ENCODE measurements around the gene TNFSF10.
"Not testable (repeated sequence)": the region's sequence is repeated elsewhere in the genome, so short reads cannot be mapped to it uniquely, and the experiment has no call there.

TNFSF10 gene

DNA sequence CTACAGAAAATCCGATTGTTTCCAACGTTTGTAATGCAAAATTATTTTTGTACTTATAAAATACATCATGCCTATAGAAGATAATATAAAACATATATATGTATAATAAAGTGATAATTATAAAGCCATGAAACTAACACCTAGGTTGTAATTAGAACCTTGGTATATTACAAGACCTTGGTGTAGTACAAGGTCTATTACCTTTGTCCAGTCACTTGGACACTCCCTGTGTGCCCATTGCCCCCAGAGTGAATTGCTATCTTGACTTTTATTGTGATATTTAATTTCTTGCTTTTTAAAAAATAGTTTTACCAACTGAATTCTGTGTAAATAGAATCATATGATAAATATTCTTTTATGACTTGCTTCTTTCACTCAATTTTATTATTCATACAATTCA, 20.7 kb upstream of the TNFSF10 start:
- DNase-seq = no peak

DNA sequence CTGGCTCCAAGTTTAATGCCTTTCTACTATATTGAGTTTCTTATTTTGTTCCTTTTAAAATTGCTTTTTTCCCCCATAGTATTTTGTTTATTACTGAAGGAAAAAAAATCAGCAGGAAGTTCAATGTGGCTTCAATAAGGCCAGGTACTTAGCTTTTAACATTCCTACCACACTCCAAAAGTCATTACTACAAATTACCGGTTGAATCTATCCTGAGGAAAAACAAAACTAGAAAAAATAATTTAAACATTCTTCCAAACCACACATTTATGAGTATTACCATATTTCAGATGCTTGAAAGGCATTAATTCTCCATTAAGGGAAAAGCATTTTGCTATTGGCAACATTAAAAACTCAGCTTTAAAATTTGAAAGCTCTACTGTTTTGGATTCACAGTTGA, 20.2 kb upstream of the TNFSF10 start:
- no peak for DNase-seq

DNA sequence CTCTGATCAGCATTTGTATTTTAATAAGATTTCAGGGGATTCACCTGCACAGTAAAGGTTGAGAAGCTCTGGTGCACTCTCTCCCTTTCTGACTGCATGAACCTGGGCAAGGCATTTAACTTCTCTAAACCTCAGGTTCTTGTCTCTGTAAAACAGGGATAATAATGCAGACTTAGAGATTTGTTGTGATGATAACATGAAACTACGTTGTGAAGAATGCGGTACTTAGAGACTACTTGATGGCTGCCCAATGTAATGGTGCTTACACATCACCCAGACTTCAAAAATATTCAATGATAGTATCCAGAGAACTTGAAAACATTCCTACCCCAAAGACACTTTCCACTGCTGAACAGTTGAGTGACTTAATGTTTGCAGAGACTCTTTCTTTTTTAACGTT, 19.8 kb upstream of the TNFSF10 start:
- DNase-seq = no peak

DNA sequence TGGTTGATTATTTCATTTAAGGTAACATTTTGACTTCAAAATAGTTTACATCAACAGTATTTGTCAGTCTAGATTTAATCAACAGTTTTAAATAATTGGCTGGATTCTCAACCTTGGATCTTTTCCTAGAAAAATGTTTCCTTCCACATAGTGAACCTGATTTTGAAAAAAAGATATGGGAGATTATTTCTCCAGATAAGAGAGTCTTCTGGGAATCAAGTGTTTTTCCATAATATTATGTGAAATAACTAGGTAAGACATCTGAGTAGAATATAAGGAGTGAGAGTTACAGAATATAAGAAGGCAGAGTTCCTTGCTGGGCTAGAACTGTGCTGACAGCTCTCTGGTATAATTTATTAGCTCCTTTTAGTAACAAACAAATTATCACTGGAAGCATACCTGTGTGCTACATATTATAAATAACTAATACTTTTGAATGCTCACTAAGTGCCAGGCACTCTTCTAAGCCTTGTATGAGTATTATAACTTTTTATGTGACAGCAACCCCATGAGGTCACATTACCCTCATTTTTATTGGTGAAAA, 18.8 kb upstream of the TNFSF10 start:
- DNase-seq = no peak

DNA sequence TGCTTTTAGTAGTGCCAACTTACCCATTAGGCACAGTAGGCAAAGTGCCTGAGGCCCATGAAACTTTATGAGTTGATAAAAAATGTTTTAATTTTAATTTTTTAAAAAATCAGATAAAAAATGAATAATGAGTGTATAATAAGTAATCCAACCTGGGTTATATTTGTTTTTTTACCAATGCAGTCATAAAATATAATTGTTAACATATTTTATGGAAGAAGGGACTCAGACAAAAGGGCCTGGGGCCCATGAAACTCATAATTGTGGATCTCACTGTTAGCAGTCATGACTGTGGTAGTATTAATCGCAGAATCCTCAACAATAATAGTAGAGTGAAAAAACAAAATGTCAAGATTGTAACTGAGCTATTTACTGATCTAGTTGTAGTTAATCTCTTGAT, 16.8 kb upstream of the TNFSF10 start:
- DNase-seq = no peak

DNA sequence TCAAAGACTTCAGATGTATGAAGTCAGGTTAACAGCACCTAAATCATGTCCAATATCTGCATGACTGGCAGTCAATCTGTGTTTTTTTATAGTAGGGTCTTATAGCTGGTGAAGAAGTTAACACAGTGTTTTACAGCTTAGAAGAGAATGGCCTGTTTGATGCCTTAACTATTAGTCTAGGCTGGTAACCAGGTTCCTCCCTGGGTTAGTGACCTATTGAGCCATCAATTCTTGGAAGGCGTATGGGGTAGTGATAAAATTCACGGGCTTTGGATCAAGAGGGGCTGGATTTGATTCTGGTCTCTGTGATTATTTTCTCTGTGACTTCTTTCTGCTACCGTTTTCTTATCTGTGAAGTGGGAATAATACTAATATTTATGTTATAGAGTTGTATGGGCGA, 16.0 kb upstream of the TNFSF10 start:
- DNase-seq = no peak

DNA sequence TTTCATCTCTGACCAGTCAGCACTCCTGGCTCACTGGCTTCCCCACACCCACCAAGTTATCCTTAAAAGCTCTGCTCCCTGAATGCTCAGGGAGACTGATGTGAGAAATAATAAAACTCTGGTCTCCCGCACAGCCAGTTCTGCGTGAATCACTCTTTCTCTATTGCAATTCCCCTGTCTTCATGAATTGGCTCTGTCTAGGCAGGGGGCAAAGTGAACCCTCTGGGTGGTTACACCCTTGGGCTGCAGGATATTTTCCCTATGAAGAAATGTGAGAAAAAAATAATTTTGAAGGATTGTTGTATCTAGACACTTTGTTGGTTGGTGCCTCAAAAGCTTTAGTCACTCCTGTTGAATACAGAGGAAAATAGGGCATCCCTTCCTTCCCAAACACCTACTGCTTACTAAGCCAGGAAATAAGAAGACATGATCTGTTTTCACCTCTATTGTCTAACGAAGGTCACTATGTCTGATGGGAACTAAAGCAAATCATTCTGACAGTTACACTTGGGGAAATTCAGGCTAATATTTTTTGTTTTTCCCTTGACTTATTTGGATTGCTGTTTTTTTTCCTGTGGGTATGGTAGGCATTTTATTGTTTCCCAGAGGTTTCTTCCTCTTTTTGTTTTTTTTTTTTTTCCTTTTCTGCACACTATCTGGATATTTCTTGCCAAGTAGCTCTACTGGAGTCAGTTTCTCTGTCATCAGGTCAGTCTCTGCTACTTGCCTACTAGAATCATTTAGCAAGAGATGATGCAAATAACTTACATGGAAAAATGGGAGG, 15.3 kb upstream of the TNFSF10 start:
- DNase-seq = no peak

DNA sequence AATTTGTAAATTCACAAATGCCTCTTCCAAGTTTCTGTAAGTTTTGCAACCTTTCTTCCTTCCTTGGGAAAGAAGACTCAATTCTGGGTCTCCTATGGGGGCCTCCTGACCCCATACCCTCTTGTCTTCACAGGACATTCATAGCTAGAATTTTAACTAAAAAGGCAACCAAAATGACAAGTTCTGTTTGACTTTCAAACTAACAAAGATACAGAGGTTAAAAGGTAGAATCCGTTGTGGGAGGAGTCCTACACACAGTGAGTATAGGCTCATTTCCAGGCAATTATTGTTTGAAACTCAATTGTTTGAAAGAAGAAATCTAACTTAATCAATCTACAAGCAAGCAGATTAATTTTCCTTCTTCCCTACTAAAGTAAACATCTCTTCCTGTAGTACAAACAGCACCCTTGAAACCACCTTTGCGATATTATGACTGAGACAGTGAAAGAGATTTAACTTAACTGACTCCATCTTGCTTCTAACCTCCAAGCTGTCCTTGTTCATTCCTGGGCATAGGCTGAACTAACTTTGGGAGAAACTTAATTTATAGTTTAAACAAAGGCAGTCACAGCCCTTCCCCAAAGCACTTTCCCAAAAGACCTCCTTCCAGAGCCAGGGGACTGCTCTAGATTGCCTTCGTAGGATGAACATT, 14.4 kb upstream of the TNFSF10 start:
- DNase-seq = no peak

DNA sequence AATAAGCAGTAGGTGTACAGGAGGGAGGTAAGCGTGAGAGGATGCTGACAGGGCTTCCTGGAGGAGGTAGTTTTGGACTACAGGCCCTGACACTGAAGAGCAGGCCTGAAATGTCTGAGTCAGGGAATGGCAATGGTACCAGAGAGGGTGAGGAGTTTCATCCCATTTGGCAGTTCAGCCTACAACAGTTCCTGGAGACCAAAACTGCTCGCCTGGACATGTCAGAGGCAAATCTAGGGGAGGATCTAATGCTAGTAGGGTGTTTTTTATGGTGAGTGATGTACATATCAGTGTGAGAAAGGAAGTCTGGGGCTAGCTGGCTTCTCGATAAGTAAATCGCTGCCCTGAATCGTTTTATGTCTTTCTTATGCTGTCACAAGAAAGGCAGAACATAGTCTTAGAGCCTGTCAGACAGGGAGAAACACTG, 13.8 kb upstream of the TNFSF10 start:
- peak; percentile 21 for DNase-seq

DNA sequence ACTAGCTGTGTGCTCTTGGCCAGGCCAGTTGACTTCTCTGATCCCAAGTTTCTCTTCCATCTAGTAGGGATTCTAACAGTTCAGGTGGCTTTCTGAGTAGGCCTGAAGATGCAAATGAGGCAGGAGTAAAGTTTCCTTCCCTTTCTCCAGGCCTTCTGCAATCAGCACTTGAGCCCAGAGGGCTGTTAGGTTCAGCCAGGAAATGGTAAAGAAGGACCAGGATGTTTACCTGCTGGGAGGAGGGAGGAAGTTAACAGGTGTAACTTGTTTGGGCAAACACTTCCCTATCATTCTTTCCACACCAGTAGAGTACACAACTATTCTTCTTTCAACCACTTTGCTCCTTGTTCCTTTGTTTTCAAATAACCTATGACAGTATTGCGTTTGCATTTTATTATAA, 13.3 kb upstream of the TNFSF10 start:
- DNase-seq = peak; percentile 64

DNA sequence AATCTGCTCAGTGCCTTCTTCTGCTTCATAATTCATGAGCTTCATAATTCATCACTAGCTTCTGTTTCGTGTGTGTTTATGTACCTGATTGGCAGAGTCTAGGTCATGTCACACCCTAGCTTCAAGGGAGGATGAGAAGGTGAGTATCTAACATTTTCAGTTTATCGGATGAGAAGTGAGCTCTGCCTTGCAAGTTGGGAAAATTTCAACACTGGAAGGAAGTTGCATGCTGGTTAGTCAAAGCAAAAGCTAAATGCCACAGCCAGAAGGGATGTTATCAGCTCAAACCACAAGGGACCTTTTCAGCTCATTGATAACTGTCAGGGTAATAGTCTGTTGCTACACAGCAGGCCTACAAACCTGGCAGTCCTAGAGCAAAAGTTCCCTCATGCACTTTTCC, 7.3 kb upstream of the TNFSF10 start:
- no peak for DNase-seq

DNA sequence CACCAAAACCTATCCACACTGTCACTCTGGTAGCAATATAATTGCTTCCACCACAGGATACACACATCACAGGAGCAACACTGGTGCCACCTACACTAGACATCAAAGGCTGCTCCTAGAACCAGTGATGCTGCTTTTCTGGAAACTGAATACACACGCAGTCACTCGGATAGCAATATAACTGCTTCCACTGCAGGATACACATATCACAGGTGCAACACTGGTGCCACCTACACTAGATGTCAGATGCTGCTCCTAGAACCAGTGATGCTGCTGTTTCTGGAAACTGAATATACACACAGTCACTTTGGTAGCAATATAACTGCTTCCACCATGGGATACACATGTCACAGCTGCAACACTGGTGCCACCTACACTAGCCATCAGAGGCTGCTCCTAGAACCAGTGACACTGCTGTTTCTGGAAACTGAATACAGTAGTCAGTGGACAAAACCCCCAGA, 6.9 kb upstream of the TNFSF10 start:
- no peak for DNase-seq

DNA sequence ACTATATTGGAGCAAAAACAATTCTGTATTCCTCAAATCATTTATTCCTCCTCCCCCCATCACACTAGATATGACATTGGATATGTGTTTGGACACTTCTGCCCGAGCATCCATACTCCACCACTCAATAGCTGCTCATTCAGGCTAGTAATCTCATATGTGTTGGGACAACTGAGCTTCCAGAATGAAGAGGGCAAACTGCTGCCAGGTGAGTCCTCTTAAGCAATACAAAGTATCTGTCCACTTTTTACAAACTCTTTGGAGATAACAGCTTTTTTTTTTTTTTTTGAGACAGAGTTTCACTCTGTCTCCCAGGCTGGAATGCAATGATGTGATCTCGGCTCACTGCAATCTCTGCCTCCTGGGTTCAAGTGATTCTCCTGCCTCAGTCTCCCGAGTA, 5.4 kb upstream of the TNFSF10 start:
- DNase-seq = no peak

DNA sequence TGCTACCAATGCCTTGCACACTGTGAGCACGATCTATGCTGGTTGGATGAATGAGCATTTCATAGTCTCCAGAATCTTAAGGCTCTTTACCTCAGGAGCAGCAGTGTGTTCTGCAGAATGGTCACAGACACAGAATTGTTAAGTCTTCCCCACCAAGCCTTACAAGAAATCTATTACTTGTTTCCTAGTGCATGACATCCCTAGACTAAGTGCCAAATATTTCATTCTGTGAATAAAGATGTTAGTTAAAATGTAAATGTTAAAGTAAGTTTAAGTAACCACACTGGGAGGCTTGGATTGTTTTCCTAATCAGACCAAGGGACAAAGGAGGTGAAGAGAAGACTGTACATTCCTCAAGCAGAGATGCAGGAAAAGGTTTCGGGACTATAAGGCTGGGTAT, 4.1 kb upstream of the TNFSF10 start:
- DNase-seq = no peak

DNA sequence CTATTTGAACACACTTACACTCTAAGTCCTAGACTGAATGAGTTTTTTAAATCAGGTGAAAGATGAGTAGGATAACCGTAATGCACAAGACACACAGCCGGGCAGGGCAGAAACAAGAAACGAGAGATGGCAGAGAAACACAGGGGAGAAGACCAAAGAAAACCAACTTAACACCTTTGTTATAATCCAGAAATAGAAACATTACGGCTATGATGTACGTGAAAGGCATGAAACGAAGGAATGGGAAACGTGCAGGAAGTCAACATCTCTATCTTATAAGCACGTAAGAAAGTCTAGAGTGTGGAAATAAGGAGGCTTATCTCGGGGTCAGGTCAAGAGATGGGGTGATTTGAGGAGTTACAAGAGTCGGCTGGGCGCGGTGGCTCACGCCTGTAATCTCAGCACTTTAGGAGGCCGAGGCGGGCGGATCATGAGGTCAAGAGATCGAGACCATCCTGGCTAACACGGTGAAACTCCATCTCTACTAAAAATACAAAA, 1.9 kb upstream of the TNFSF10 start:
- no peak for DNase-seq

DNA sequence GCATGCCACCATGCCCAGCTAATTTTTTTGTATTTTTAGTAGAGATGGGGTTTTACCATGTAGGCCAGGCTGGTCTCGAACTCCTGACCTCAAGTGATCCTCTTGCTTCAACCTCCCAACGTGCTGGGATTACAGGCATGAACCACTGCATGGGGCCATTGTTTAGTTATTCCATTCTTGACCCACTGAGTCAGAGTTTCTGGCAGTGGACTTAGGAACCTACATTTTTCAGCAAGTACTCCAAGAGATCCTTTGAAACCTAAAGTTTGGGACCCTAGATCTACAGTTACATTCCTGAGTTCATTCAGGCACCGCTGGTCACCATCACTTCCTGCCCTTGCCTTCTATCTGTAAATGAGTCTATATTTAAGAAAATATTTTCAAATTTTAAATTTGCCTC, 1.4 kb upstream of the TNFSF10 start:
- DNase-seq = no peak

DNA sequence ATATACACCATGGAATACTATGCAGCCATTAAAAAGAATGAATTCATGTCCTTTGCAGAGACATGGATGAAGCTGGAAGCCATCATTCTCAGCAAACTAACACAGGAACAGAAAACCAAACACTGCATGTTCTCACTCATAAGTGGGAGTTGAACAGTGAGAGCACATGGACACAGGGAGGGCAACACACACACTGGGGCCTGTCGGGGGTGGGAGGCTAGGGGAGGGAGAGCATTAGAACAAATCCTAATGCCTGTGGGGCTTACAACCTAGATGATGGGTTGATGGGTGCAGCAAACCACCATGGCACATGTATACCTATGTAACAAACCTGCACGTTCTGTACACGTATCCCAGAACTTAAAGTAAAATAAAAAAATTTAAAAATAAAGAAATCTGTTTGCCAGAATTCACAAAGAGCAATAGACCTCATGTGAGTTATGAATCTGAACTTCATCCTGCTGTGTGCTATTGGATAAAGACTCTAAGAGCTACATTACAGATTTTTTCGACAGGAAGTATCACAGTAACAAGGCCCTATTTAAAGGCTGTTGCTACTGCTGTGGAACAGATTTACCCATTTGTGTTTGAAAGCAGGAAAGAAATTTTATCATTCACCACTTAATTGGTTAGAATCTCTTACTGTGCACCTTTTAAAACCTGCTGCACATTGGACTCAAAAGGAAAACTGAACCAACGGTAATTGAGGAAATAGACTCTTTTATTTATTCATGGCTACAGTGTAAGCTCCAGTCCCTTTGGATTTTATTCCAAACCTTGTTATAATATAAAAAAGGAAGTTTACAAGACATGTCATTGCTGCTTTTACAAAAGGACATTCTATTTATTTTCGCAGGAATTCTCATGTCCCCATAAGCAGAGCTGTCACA, 1.1 kb downstream of the TNFSF10 start:
- not testable (repeated sequence) for DNase-seq

DNA sequence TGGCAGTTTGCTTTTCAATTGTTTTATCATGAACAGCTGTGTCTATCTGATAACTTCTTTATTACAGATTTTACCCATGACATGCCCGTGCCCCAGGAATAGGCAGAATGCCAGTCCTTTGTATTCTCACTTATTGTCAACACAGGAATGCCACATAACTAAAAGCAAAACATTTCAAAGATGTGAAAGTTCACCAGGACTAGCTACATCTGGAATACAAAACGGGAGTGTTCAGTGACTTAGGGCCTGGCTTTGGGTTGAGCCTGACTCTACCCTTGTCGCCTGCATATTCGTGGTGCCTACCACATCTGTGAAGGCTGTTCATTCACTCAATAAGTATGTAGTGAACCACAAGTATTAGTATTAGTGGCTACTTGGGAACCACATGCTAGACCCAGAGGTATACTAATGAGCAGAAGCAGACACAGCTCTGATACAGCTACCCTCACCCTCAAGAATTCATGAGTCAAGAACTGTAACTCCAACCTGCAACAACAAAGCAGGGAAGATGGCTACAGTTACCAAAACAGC, 2.9 kb downstream of the TNFSF10 start:
- DNase-seq = no peak

DNA sequence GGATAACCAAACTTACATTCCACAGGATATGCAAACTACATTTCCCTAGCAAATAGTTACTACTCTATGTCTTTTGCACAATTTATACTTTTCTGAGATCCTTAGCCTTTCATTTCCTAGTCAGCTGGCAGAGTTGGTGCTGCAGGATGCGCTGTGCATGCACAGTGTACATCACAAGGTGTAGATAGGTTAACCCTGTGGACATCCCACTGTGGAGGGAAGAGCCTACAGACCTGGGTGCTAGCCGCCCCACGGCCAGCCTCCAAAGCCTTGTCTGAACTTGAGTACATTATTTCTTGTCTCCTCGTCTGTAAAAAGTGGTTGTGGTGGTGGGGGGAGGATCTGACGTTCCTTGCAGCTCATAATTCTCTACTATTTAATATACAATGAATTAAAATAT, 3.5 kb downstream of the TNFSF10 start:
- DNase-seq = no peak

DNA sequence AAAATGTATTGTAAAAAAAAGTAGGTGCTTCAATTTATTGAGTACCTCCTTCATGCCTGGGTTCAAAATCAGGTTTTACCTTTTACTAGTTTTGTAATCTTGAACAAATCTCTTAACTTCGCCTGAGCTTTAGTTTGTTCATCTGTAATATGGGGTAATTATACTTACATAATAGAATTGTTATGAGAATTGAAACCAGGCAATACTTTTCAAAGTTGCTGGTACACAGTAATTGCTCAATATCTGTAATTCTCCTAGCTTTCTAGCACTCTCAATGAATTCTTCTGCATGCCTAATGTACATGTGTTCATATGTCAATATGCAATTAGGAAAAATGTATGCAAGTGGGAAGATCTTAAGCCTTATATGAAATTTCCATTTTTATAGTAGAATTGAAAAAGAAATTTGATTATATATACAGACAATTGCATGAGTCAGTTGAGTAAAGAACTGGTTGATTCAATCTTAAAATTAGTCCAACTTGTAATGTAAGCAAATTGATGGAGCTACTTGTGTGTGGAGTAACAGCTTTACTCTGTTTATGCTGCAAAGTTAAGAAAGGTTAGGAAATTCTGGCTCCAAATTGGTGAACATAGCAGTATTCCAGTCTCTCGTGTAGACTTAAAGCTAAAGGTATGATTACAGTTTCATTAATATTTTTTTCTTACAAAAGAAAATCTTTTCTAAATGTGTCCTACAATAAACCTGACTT, 4.1 kb downstream of the TNFSF10 start:
- no peak for DNase-seq

DNA sequence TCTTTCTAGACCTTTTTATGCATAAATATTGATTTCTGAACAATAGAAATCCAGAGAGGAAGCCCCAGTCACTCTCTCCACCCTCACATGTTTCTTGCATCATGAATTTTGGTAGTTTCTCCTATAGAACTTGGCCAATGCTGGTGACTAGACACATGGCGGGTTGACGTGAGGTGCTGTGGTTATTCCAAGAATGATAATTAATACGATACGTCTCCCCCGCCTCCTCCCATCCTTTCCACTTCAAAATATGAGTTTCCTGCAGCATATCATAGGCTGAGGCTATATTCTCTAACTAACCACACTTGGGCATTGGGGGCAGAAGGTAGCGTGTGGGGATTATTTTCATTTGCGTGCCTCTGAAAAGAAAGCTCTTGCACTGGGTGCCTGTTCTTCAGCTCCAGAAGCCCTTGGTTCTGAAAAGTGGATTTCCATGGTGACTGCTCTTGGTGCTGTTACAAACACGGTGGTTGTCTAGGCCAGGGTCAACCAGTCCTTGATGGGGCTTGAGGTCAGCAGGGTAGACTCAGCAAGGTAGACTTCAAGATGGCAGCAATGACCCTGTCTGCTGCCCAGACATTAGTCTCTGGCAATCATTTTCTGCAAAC, 5.3 kb downstream of the TNFSF10 start:
- no peak for DNase-seq

All from NCI-H510A treated with DMSO at 0.1 percent for 48 hours (cell line).